GM19193 (cell line): ENCODE data around the gene MAMLD1.

Experiments used
- POLR2A ChIP-seq: IDR thresholded peaks from 4 replicates; pipeline ENCODE4 v1.6.1; 2011; ENCODE audit not compliant: insufficient read depth, insufficient read length; ENCODE audit errors: extremely low read depth

The MAMLD1 gene

DNA sequence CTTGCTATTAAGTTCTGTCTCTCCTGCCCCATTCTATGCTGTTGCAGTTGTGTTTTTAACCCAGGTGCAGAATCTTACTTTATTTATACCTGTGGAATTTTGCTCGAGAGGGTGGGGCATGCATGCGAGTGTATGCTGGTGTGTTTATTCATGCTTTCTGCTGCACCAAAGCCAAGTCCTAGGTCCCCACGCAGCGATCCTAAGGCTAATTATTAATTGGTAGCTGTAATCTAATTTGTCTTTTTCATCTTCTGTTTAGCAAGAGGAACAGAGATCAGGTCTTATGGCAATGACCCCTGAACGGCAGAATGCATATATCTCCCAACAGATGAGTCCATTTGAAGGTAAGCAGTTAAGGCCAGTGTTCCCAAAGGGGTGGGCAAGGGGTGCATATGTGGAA, 146.6 kb downstream of the MAMLD1 start:
- no peak for TF ChIP-seq POLR2A

DNA sequence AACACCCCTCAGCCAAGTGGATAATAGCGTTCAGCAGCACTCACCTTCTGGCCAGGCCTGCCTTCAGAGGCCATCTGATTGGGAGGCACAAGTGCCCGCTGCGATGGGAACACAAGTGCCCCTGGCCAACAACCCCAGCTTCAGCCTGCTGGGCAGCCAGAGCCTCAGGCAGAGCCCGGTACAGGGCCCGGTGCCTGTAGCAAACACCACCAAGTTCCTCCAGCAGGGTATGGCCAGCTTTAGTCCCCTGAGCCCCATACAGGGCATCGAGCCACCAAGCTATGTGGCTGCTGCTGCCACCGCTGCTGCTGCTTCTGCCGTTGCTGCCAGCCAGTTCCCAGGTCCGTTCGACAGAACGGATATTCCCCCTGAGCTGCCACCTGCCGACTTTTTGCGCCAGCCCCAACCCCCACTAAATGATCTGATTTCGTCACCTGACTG, 149.4 kb downstream of the MAMLD1 start:
- TF ChIP-seq POLR2A = no peak

DNA sequence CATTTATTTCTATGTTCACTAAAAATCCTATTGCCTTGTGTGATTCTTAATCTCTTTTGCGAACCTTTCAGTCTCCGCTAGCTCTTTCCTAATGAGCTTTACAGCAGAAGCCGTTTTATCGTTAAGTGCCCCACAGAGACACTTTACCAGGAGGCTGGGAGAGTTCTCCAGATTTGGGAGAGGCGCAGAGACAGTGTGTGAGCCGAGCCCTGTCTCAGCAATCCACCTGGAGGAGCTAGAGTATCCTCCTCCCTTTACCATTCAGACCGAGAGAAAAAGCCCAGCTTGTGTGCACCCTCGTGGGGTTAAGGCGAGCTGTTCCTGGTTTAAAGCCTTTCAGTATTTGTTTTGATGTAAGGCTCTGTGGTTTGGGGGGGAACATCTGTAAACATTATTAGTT, 150.4 kb downstream of the MAMLD1 start:
- no peak for TF ChIP-seq POLR2A

DNA sequence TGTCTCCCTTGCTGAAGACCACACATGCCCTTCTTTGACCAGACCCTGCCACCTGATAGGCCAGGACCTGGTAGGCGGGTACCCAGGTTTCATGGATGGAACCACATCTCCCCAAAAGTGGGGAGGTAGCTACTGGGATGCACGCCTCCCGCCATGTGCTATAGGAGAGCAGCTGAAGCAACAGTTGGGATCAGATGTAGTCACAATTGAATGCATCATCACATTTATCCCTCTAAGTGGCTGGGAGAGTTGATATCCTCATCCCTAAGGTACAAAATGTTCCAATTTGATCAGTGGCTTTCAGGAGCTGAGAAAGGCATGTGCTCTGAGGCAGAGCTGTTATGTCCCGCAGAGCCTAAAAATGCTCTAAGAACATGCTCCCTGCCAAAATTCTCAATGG, 151.3 kb downstream of the MAMLD1 start:
- TF ChIP-seq POLR2A = no peak

DNA sequence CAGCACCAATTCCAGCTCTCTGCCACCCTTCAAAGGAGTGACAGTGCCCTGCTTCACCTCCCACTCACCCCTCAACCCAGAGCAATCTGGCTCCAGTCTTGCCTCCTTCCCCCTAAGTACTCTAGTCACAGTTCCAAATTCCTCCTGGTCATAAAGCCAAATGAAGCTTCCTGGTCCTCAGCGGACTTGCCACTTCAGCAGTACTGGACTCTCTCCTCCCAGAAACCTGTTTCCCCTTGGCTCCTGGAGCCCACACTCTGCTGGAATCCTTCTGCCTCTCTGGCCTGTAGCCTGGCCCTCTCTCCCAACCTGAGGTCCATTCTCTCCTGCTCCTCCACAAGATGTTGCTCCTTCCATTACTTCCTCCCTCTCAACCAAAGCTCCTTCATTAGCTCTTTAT, 152.7 kb downstream of the MAMLD1 start:
- TF ChIP-seq POLR2A = no peak

DNA sequence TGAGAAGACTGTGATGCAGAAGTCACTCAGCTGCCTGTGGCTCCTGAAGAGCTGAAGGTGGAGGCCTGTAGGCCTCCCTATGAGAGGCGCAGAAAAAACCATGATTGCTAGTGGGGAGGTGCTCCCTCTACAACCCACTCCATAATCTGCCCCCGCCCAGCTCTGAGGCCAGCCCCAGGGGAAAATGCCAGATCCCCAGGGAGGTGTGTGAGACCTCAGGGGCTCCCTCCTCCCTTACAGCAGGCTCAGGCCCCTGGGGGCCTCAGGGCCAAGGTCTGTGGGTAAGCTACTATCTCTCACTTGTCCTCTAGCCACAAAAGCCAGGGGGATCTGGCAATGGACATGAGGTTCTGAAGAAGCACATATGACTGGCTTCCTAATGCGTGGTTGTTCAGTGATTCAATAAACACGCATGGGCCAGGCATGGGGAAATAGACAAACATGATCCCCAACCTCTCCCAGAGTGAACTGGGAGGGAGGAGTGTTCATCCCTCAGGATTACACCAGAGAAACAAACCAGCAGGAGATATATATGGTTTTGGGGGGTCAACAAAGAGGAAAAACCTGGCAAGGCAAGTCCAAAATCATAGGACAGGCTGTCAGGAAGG, 154.3 kb downstream of the MAMLD1 start:
- no peak for TF ChIP-seq POLR2A

DNA sequence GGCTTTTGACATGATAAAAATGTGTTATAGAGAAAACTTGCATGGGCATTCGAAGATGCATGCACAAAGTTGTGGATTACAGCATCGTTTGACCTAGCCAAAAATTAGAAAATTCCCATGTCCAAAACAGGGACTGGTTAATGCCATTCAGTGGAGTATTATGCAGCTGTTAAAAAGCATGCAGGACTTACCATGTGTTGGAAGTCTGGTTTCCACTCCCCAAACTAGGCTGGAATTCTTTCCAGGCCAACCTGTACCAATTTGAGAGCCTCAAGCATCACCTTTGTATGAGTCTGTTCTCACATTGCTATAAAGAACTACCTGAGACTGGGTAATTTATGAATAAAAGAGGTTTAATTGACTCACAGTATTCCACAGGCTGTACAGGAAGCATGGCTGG, 159.4 kb downstream of the MAMLD1 start:
- TF ChIP-seq POLR2A = no peak

DNA sequence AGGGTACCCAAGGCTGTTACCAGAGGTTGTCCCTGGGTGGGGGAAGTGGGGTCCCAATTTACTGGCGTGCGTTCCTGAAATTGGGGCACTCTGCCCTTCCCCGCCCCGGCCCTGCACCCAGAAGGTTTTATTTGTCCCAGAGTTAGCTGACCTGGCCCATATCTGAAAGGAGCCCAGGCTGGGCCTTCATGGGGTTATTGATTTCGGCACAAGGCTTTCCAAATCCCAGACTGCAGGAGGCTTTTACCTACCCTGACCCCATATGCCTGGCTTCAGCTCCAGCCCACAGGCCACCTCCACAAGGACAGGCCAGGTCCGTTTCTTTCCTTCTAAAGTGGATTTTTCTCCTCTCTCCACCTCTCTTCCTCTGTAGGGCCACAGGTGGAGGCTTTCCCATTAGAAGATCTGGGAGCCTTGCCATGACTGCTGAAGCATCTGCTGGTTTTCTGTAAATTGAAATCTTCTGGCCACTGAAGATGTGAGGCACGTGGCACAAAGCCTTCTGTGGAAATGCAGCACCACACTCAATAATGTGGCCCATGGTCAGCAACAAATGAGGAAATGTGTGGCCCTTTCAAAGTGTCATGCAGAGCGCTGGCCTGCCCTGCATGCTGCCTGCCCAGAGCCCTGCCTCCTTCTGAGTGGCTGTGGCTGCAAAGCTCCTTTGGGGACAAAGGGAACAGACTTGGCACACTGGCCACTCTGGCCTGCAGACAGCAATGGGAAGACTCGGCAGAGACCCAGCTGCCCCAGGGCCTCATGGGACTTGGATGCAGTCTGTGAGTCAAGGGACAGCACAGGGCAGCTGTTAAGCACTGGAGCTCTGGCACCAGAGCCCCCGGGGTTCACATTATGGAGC, 162.2 kb downstream of the MAMLD1 start:
- TF ChIP-seq POLR2A = no peak

DNA sequence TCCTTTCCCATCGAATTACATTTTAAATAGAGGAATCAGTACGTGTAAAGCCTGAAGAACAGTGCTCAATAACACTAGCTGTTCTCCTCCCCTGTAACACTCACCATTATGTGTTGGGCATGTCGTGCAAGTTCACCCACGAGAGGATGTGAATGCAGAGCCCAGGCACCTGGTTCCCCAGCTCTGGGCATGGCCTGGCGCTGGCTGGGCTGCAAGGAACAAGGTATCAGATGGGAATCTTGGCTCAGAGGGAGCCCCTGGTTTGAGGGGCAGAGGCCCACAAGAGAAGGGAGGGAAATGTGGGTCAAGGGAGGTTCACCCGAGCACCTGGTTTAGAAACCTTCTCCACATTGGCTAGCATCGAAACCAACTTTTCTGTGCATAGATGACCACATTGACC, 163.6 kb downstream of the MAMLD1 start:
- no peak for TF ChIP-seq POLR2A

DNA sequence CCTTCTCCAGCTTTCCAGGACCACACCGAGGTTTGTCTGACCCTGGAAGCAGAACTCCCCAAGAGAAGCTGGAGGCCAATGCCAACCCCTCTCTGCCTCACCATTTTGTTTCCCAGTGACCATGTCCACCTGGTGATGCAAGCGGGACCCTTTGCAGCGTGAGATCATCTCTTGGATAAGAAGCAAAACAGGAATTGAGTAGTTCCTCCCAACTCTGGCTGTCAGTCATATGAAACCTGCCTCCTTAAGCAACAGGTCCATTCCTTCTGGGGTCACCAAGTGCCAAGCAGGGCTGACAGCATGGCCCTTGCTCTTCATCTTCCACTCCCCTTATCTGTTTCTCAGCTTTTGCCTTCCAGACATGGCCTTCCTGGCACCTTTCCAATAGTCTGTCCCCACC, 164.0 kb downstream of the MAMLD1 start:
- TF ChIP-seq POLR2A = no peak

DNA sequence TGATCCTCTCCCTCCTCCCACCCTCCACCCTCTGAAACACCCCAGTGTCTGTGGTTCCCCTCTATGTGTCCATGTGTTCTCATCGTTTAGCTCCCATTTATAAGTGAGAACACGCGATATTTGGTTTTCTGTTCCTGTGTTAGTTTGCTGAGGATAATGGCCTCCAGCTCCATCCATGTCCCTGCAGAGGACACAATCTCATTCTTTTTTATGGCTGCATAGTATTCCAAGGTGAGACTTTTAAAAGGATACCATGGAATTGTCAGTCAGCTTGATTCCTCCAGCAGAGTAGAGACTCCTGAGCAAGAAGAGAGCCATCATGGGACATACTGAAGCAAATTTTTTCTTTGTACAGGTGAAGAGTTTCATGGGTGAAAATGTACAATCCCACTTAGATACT, 166.5 kb downstream of the MAMLD1 start:
- no peak for TF ChIP-seq POLR2A

DNA sequence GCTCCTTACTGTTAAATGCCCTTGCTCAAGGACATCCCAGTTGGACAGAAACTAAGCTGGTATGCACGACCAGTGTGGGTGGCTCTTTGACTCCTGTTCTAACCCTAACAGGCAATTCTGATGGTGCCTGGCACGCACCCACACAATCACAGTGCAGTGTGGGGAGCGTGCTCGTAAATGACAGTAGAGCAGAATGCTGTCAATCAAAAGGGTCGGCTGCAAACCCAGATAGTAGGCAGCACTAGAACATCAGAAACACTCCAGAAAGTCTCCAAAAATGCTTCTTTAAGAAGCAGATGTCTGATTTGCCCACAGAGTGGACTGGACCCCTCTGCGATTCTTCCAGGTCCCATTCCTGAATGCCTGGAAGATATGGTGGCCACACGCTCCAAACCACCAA, 167.7 kb downstream of the MAMLD1 start:
- no peak for TF ChIP-seq POLR2A

DNA sequence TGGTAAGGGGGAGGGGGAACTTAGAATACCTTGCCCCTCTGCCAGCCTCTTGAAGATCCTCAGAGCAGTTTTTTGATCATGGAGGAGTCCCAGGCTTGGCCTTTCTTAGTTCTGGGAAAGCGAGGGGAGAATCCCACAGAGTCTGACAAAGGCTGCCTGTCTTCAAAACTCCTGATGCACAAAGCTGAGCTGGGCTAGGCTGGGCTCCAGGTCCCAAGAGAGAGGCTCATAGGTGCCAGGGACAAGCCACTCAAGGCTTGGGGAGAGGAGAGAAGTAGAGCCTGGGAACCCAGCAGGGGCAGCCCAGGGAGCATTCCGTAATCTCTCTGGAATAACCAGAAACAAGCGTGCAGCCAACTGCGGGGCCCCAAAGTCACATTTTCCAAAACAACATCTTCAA, 168.3 kb downstream of the MAMLD1 start:
- TF ChIP-seq POLR2A = no peak

DNA sequence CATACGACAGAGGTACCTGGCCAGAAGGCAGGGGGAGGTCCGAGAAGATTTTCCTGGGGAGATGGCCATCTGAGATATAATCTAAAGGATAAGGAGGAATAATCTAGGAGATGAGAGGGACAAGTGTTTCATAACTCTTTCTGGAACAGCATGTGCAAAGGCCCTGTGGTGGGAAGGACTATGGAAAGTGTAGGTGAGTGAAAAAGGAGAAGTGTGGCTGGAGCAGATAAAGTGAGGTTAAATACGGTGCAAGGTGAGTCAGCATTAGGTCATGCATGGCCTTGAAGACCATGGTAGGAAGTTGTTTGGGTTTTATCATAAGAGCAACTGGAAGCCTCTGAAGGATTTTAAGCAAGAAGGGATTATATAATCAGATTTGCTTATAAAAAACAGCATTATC, 170.7 kb downstream of the MAMLD1 start:
- TF ChIP-seq POLR2A = no peak

DNA sequence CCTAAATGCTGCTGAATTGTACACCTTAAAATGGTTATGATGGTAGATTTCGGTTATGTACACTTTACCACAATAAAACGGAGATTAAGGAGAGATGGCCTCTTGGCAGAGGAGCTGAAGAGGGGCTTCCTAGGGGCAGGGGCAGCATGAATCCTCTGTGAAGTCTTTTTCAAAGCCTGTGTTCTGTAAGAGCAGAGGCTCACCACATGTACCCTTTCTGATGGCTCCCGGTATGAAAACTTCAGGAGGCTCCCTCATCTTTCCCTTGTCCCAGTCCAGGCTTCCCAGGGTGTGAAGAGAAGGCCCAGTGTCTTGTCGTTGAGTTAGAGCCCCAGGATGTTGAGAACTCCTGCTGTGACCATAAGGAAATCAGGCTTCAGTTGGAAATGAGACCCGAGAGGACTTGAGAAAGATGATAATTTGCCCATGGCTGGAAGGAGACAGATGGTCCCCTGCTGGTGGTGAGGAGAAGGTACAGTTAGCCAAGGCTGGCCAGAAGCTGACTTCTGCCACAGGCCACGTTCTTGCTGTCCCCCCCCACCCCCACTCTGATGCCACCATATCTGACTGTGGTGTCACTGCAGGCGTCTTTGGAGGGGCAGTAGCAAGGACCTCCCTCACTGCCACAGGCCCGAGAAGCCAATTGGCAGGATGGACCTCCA, 173.5 kb downstream of the MAMLD1 start:
- no peak for TF ChIP-seq POLR2A

DNA sequence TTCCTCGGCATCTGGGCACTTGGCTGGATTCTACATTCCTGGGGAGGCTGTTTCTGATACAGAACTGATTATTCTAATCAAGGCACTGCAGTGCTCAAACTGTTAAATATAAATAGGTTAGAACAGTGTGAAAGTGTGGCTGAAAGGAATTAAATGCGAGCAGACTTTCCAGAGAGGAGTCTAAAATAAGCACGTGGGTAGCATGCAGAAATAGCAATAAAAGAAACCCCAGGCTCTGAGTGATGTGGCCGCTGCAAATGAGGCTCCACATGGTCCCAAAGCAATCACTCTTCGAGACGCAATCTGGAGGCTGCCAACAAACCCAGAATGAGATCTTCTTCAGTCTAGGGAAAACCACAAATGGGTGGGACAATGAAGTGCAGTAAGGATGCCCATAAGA, 174.7 kb downstream of the MAMLD1 start:
- no peak for TF ChIP-seq POLR2A
